Loucy (cell line): ENCODE measurements around the gene TCN2.

ENCODE experiments used
- CTCF ChIP-seq: fragments of 200-600 bp; sonication (generic); conservative IDR thresholded peaks from 2 replicates; pipeline ENCODE4 v1.5.1; 2014; ENCODE audit warnings: mild to moderate bottlenecking, antibody characterized with exemption, low read length
- EZH2phosphoT487 ChIP-seq: fragments of 200-600 bp; IDR thresholded peaks from 2 replicates; pipeline ENCODE4 v1.6.1; 2018; ENCODE audit warnings: antibody characterized with exemption, mild to moderate bottlenecking, moderate library complexity, borderline replicate concordance

GRCh38 chr22:30614268-30614667, 7.3 kb downstream of the TCN2 start:
- TF ChIP-seq CTCF (no peak), EZH2phosphoT487 (no peak)
